ENCODE results near the gene VANGL2. TPM values are rescaled to one million over a fixed set of nuclear protein-coding genes. Genes with fewer than 3 reads are reported as not detected.

The VANGL2 gene
- 1 to 10 TPM in 3 of 4 donors, under 1 TPM in 1; 0.84 to 2.0 (median 1.4) TPM for total RNA-seq

DNA sequence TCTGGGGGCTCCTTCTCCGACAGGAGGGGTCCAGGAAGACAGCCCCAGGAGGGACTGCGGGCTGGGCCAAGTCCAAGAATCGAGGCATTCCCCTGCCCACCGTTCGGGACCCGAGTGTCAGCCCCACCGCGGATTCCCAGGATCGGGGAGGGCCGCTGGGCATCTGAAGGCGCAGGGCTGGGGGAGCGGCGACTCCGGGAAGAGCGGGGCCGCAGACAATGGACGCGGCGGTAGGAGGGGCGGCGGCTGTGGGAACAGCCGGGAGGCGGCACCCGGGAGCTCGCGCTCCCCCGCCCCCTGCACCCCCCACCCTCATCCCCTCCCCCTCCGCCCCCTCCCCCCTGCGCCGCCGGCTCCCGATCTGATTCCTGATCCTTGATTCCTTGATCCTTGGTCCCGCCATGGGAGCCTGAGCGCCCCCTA, at the start of gene VANGL2:
TSS of gene VANGL2 (plus strand) at position 342 of the 423 bp plus-strand sequence. CDS start 15,274 bp downstream, outside the sequence.
- H3K36me3 ChIP-seq = no peaks in the 10 kb centered on the region
- TF ChIP-seq POLR2A (IDR thresholded peaks at IDR 0.05) = no peak
- TF ChIP-seq CTCF (IDR thresholded peaks at IDR 0.05) = peak in 4 of 5 experiments; percentile 4 to 32 (median 10)
- peak in 1 of 2 donors; percentile 40 for TF ChIP-seq EP300 (IDR thresholded peaks at IDR 0.05)
- no peaks in the 10 kb centered on the region for H3K27me3 ChIP-seq
- peak in 1 of 2 donors; percentile 47 for DNase-seq (ENCODE audit: low spot score in 2 of 2)
- H3K4me3 ChIP-seq = peak within 1 kb of the TSS; percentile 38 to 85 (median 61)
- 2% methylated on average over 6 to 10 of the region's 34 CpGs for WGBS, 2 donors
- no peaks in the 10 kb centered on the region for H3K9me3 ChIP-seq
- peak within 1 kb of the TSS; percentile 30 to 86 (median 72) for H3K27ac ChIP-seq
- peaks cover 0 to 35% (median 0%) of the 10 kb centered on the region in 4 donors for H3K4me1 ChIP-seq

- H3K9me3 ChIP-seq = no peaks in the 10 kb centered on the region
- no peaks in the 10 kb centered on the region for H3K27me3 ChIP-seq
- H3K27ac ChIP-seq = no peak overlapping the region
- no peak for DNase-seq (ENCODE audit: low spot score in 2 of 2)
- H3K36me3 ChIP-seq = peaks cover 5 to 100% (median 28%) of the 10 kb centered on the region in 3 donors
- 73 to 81% methylated on average over 4 of the region's 4 CpGs for WGBS, 2 donors
- H3K4me3 ChIP-seq = no peak overlapping the region
- H3K4me1 ChIP-seq = peaks cover 0 to 6% (median 2%) of the 10 kb centered on the region in 4 donors
- no peak for TF ChIP-seq POLR2A (IDR thresholded peaks at IDR 0.05)
- TF ChIP-seq CTCF (IDR thresholded peaks at IDR 0.05) = no peak
- no peak for TF ChIP-seq EP300 (IDR thresholded peaks at IDR 0.05)
Observed at GRCh38 chr1:160351629-160352028, 48.7 kb upstream of the VANGL2 start.

GRCh38 chr1:160352555-160352954, 47.8 kb upstream of the VANGL2 start:
- H3K4me1 ChIP-seq = no peaks in the 10 kb centered on the region
- H3K36me3 ChIP-seq = peaks cover 5 to 100% (median 31%) of the 10 kb centered on the region in 3 donors
- no peak overlapping the region for H3K27ac ChIP-seq
- 87 to 94% methylated on average over 8 of the region's 8 CpGs for WGBS, 2 donors
- no peak for DNase-seq (ENCODE audit: low spot score in 2 of 2)
- no peak for TF ChIP-seq CTCF (IDR thresholded peaks at IDR 0.05)
- H3K9me3 ChIP-seq = no peaks in the 10 kb centered on the region
- no peaks in the 10 kb centered on the region for H3K27me3 ChIP-seq
- no peak overlapping the region for H3K4me3 ChIP-seq

- 90 to 92% methylated on average over 2 of the region's 2 CpGs for WGBS, 2 donors
- no peaks in the 10 kb centered on the region for H3K4me1 ChIP-seq
- H3K36me3 ChIP-seq = peaks cover 5 to 100% (median 35%) of the 10 kb centered on the region in 3 donors
- no peak overlapping the region for H3K4me3 ChIP-seq
- DNase-seq (ENCODE audit: low spot score in 2 of 2) = no peak
- TF ChIP-seq CTCF (IDR thresholded peaks at IDR 0.05) (no peak), EP300 (IDR thresholded peaks at IDR 0.05) (no peak), POLR2A (IDR thresholded peaks at IDR 0.05) (no peak)
- no peaks in the 10 kb centered on the region for H3K27me3 ChIP-seq
- no peak overlapping the region for H3K27ac ChIP-seq
- H3K9me3 ChIP-seq = no peaks in the 10 kb centered on the region
Observed at GRCh38 chr1:160353223-160353622, 47.1 kb upstream of the VANGL2 start.

- no peak for DNase-seq (ENCODE audit: low spot score in 2 of 2)
- WGBS, 2 donors = 57 to 69% methylated on average over 4 of the region's 5 CpGs
- TF ChIP-seq POLR2A (IDR thresholded peaks at IDR 0.05) = no peak
- TF ChIP-seq EP300 (IDR thresholded peaks at IDR 0.05) = no peak
- peak in 4 of 5 experiments; percentile 16 to 25 (median 22) for TF ChIP-seq CTCF (IDR thresholded peaks at IDR 0.05)
- H3K4me3 ChIP-seq = no peak overlapping the region
- no peaks in the 10 kb centered on the region for H3K27me3 ChIP-seq
- no peaks in the 10 kb centered on the region for H3K9me3 ChIP-seq
- no peaks in the 10 kb centered on the region for H3K4me1 ChIP-seq
- H3K36me3 ChIP-seq = peaks cover 5 to 98% (median 36%) of the 10 kb centered on the region in 3 donors
- no peak overlapping the region for H3K27ac ChIP-seq
Observed at GRCh38 chr1:160354388-160354985, 45.9 kb upstream of the VANGL2 start.
